HG03565 (cell line): ENCODE measurements around the gene PRDM1.

ENCODE experiments used
- ATAC-seq: cut with Tn5 transposase; IDR thresholded peaks from one replicate; pipeline ENCODE4 v1.9.1; 2021; ENCODE audit warnings: mild to moderate bottlenecking, moderate library complexity; ENCODE audit not compliant: unreplicated experiment

Gene PRDM1

DNA sequence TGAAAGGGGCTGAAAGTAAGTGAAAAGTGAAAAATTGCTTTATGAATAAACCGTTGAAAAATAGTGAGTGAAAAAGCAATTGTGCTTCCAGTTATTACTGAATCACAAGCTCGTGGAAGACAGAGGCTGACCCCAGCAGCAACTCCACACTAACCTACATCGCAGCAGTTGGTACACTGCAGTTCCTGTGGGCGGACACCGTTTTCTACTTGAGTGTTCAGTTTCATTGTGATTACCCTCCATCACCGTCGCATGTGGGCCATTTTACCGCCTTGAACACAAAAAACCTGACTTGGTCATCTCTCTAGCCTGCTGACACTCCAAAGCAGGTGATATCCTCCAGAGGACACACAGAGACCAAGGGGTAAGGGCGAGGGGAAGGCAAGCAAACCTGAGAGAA, 28.4 kb downstream of the PRDM1 start:
- peak; percentile 76 for ATAC-seq

DNA sequence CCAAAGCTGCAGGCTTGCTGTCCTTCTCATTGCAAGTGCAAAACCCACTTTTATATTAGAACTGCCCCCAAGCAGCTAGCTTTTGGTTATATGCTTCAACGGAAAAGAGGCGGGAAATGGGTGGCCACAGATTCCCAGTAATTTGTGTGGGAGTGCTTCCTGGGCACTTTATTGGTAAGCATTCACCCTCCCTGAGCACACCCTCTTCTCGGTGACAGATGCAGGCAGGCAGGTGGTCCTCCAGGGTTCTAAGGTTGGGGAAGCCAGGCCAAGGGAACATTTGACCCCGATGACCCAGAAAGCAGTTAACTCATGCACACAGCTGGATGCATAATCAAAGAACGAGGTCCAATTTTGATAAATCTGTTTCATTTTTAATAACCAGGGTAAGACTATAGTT, 29.1 kb downstream of the PRDM1 start:
- no peak for ATAC-seq

DNA sequence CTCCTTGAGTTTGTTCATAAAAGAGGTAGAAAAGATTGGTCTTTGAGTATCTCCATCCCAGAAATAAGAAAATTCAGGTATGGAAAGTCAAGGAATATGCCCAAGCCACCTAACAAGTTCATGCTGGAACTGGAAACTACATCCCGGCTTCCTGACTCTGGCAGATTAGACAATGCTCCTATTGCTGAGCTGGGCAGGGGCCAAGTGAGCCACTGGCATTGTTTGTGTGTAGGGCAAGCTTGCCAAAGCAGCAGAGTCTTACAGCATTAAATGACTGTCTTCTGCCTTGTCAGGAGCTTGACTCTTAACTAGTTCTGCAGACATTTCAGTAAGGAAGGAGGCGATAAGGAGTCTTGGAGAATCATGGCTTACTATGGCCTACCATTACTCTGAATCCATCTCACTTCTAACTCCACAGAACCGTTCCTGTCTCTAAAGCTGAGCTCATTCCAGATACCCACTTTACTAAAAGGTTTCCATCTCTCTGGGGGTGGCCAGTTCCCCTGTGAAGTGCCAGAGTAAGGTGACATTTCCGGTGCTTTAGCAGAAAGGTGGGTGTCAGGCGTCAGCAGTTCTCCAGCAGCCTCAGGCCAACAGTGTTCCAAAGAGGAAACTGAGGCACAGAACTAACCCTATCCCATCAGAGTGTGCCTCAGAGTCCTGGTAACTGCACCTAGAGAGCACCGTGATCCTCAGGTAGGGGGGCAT, 30.1 kb downstream of the PRDM1 start:
- no peak for ATAC-seq

DNA sequence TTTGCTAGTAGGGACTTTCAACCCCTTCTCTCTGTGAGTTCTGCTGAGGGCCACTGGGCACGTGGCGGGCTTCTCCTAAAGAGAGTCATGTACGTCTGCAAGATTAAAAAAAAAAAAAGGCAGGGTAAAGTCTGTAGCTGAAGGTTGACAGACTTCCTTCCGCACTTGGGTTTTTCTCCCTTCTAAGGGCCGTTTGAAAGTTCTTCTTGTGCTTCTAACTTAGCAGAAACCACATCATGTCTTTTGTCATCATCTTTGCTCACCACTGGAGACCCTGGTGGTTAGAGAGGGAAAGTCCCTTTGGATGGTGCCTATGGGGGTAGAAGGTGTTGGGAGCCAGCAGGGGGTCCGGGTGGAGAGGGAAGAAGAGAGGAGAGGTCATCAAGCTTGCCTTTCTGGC, 31.4 kb downstream of the PRDM1 start:
- ATAC-seq: peak; percentile 33

DNA sequence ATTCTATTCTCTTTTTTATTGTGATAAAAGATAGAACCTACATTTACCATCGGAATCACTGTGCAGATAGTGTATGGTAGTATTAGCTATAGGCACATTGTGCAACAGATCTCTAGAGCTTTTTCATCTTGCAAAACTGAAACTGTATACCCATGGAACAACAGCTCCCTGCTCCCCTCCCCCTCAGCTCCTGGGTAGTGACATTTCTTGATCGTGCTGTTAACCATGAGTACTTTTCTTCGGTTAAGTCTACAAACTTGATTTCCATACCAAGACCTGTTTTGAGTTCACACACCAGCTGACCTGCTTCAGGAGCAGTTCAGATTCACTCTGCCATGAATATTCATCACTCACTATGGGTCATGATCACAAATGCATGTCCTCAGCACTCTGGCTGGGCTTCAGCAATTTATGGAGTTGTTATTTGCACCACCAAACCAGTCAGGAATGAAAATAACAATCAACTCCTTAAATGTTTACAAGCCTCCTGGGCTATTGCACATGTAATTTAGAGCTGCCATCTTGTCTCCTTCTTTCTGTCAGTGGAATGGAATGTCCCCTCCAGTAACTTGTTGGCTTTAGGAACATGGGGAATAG, 32.8 kb downstream of the PRDM1 start:
- no peak for ATAC-seq

DNA sequence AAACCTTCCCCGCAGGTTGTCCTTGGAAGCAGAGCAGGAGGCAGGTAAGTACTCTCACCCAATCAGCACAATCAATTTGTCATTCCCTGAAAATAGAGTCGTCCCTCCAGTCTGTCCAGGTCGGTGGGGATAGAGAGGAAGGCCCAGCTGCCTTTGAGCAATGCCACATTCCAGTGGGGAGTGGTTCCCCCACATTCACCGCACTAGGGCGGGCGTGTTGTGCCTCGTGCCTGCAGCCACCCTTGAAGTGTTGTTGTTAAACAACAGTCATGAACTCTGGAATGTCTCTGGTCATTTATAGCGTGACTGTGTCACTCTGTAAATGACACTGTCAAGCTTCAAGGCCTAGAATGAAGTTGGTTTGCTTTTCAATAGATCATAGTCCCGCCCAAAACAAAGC, 33.4 kb downstream of the PRDM1 start:
- no peak for ATAC-seq

DNA sequence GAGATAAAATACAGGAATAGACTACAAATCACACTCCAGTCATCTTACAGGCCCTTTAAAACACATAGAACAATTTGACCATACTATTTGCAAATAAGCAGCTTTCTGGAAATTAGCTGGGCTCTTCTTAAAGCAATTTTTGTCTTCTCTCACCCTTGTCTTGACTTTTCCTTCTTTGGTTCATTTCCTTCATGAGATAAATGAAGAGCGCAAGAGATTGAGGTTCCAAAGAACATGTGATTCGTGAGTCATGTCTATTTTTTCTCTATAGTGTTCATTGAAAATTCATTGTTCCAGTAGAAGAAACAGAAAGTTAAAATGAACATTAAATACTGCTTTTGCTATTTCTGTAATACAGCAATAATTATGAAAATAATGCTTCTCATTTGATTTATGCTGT, 33.9 kb downstream of the PRDM1 start:
- ATAC-seq: no peak

DNA sequence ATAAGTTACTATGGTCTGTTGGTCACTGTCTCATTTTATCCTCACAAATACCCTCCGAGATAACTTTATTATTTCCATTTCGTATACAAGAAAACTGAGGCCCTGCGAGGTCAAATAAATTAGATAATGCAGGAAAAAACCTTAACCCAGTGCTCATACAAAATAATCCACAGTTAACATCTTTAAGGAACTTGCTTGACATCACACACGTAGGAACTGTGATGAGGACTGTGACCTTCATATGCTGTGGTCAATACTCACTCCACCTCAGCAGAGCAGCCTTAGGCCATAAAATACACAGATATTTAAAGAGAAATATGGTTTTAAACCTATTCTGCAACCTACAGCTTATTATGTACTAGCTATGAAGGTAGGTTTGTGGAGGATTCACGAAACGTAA, 34.3 kb downstream of the PRDM1 start:
- no peak for ATAC-seq

DNA sequence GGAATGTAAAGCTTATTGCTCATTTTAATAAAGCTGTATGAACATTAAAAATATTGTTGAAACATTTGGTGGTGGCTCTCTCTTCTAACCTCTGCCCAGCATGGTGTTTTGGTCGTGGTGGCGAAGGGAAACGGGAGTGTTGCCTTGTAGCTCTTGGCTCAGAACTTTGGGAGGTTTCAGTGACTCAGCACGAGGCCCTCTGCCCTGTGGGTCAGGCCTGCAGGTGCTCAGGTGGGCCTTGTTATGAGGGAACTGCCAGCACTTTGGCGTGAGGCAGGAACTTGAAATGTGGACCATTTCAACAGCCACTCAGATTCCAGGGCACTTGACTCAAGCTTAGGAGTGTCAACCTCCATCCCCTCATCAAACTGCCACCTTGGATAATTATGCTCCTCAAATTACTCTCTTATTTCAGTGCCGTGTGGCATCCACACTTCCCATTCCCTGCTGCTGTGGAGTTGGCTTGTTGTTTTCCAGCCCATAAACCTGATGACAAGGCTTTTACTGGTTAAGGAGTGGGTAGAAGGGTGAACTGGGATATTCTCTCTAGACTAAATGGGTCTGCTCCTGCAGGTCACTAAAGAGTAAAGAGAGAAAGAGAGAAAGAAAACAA, 36.3 kb downstream of the PRDM1 start:
- ATAC-seq: no peak

DNA sequence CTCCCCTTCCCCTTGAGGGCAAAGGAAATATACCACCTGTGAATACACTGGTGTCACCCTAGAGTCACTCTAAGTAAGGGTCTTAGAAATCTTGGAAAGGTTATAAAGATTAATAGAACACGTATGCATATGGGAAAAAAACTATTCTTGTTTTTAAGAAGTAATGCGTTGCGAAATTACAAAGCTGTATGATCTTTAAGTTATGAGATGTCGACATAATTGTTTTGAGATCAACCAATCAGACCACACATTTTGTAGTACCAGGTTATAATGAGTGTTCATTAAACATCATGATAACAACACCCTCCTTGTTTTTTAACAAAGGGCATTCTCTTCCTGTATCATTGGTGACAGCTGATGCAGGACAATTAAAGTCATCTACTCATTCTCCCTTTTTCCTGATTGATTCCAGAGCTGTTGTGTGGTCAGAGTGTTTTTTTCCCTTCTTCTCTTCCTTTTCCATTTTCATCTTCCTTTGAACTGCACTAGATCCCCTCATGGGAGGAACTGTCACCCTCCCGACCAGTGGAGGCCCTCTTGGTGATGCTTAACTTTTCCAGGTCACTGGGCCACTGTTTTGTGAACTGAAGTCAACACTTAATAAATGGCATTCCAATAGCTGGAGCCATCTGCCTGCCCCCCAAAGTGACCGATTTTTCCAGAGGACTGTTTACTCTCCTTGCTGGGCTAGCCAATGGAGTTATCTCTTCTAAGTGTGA, 37.0 kb downstream of the PRDM1 start:
- no peak for ATAC-seq

DNA sequence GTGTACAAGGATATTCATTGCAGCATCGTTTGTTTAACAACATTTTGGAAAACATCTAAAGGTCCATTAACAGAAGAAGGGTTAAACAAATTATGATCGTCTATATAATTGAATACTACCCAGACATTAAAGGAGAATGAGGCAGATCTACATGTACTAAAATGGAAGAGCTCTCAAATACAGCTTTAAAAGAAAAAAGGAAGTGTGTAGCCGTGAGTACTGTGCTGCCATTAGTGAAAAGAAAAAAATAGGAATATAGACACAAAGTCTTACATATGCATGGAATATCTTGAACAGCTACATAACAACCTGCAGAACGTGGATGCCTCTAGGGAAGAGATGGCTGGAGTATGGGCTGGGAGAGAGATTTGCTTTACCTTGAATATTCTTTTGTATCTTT, 37.9 kb downstream of the PRDM1 start:
- no peak for ATAC-seq

DNA sequence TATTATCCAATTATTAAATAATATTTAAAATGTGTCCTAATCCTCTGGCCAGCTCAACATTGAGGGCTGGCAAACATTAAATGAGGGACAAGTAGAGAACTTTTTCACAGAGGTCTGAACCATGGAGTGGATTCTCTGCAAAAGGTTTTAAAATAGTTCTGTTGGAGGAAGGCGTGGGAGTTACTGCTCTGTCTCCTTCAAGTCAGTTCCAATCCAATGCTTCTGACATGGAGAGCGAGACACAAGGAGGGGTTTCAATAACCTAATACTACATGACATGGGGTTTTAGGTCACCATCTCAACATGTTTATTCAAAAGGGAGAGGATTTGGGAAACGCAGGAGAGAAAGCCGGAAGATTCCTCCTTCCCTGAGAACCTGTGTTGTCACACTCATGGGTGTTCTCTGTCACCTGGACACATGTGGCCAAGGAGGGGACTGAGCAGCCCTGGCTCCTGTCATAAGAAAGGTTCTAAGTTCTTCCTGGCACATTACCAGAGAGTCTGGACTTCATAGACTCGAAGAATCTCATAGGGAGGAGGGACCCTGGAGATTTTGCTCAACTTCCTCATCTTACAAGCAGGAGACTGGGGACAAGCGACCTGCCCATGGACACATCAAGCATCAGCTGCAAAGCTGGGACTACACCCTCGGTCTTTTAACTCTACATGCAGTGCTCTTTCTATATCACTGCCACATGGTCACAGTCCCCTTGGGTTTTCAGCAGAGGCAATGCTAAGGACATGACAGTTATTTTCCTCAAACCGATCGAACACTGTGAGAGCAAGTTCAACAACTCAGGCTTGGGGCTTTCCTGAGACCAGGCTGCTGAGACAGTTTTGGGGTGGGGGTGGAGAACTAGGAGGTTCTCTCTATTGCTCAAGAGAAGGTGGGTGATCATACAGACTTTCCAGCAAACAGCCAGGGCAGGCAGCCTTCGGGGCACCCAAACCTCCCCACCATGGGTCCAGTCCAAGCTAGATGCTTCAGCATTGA, 38.6 kb downstream of the PRDM1 start:
- ATAC-seq: no peak

DNA sequence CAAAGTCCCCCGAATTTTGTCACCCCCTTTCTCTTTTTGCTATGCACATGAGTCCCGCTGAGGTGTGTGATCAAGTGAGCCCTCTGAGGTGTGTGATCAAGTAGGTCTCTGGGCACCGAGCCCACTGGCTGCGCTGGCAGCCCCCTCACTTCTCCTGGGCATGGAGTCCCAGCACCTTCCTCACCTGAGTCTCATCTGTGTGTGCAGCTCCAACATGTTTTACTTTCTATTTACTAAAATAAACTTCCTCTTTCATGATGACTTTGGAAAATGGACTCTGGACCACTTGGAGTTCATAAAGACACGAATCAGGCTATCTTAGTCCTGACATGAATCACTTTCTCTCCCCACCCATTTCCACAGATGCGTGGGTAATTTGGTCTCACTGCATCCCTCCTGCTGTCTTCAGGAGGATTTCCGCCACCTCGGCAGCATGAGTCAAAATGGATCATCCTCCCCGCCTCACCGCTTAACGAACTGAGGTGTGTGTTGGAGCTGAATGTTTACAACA, 39.8 kb downstream of the PRDM1 start:
- peak; percentile 38 for ATAC-seq

DNA sequence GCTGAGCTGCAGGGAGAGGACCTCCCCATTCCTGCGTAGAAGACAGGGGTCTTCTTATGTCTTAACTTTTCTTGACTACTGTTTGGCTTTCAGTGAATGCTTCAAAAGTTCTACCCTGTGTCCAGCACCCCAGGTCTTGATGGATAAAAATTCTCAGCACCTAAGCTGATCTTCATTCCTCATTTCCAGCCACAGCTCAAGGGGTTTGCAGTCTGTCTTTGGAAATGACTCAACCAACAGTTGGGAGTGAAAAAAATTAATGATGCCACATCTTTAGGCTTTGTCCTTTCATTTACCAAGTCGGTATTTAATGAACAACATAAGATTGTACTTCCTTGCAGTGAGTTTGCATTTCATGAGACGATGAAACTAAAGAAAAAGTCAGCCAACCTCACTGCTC, 40.3 kb downstream of the PRDM1 start:
- no peak for ATAC-seq

DNA sequence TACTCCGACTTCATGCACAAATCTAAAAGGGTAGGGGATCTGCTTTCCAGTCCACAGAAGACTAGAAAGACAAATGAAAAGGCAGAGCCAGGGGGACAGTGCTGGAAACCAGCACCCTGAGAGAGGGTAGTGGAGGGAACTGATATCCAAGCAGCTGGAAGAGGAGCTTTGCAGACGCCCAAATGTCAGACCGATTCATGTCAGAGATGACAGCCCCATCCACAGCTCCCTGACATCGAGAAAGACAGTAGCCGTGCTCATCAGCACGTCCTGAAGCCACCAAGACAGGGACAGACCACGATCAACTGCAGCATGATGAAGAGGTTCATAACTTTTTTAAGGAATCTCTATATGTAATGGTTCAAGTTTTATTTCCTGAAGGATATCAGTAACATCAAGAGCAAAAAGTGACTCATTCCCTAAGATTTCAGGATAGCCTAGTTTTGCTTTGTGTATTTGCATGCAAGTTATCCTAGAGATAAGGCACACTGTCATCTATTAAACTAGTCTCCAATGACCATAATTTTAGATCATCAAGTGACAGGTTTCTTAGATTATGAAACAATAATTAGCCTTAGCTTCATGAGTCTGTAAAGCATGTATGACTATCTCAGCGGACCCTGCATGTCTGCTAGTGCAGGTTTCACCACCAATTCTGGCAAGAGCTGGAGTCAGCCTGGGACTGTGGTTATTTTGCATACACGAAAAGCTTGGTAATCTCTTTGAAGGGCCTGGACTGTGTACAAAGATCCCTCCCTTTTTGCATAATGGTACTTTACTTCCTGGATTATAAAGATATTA, 43.0 kb downstream of the PRDM1 start:
- no peak for ATAC-seq

DNA sequence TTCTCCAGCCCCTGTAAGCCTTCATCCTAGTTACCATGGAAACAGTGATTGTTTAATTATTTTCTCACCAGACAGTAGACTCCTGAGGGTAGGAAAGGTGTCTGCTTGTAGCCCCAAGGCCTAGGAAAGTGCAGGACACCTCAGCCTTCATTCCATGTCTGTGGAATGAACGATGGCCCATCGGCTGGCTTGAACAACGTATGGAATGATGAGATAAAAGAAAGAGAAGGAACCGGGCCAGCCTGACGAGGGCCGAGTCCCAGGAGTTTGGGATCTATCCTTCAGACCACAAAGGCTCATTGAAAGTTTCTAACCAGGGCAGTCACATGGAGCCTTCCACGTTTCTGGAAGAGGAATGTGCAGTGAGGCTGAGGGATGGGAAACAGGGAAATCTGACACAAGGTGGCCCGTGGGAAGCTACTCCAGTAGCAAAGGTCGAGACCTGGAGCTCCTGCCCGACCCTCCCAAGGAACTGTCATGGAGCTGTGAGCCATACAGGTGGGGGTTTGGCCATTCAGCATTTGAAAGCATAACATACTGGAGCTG, 46.1 kb downstream of the PRDM1 start:
- ATAC-seq: no peak

DNA sequence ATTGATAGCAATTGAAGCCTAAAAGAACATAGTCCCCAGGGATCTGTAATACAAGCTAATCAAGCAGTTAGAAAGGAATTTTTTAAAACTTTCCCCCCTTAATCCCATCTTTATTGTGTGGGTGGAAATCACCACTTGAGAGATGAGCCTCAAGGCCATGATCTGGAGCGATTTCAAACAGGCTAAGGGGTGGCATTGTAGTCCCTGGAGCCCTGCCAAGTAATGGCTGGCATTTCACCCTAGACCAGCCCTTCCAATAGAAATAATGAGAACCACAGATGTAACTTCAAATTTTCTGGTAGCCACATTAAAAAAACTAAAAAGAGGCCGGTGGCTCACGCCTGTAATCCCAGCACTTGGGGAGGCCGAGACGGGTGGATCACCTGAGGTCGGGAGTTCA, 46.9 kb downstream of the PRDM1 start:
- no peak for ATAC-seq

DNA sequence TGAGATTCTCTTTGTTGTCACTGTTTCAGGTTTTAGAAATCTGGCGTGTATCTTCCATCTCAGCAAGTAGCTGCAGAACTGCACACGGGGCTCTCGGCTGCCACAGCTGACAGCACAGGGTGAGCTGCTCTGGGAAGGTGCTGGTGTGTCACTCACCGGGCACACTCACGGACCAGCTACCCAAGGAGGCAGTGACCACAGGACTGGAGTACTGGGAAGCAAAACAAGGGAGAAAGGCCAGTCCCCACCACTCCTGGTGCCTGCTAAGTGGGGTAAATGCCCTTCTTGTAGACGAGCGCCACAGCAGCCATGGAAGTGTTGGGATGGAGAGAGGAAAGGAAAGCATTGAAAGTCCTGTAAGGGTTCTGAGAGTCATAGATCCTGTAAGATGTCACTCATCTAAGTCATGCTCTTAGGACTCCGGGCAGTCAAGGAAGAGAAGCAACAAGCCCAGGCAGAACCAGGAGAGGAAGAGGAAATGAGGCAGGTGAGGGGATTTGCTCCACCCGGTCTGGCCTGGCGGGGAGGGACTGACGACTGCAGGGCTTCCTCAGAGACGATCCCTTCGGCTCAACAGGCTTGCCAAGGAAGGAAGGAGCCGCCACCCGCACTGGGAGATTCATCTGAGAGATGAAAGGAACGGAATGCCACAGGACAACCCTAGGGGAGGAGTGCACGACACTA, 48.1 kb downstream of the PRDM1 start:
- no peak for ATAC-seq
